Esophagus muscularis mucosa (tissue), 4 donors: Measurements from ENCODE around the gene BMP4. TPM values are rescaled to one million over a fixed set of nuclear protein-coding genes. Genes with fewer than 3 reads are reported as not detected.

Experiments used
- DNase-seq: peaks from one replicate; pipeline ENCODE4 v3.0.0-alpha.2; 2017; ENCODE audit errors: extremely low spot score
- H3K27ac ChIP-seq, 4 donors: fragments of 200-600 bp; sonication (generic); replicated peaks in 1 of 4; 1 replicate in 3 of 4; 2 replicates in 1 of 4; pipeline ENCODE4 v1.5.1; 2016 to 2019; ENCODE audit warnings: mild to moderate bottlenecking in 1 of 4
- H3K27me3 ChIP-seq, 4 donors: fragments of 200-600 bp; sonication (generic); one replicate each; pipeline versions ENCODE4 v1.5.1 to v1.6.0; 2016 to 2019
- H3K36me3 ChIP-seq, 4 donors: fragments of 200-600 bp; sonication (generic); one replicate each; pipeline ENCODE4 v1.5.1; 2016 to 2019
- H3K4me1 ChIP-seq, 4 donors: fragments of 200-600 bp; sonication (generic); one replicate each; pipeline ENCODE4 v1.5.1; 2016 to 2019
- H3K4me3 ChIP-seq, 4 donors: fragments of 200-600 bp; sonication (generic); 1 replicate in 2 of 4; 2 replicates in 2 of 4; pipeline ENCODE4 v1.5.1; 2016 to 2019; ENCODE audit warnings: mild to moderate bottlenecking in 4 of 4, moderate library complexity in 1 of 4
- H3K9me3 ChIP-seq, 4 donors: fragments of 200-600 bp; sonication (generic); 1 replicate in 3 of 4; 2 replicates in 1 of 4; pipeline ENCODE4 v1.5.1; 2016 to 2019
- EP300 ChIP-seq: sonication (generic); formaldehyde crosslinking; IDR thresholded peaks from one replicate; pipeline ENCODE4 v1.6.1; 2017; ENCODE audit warnings: antibody characterized with exemption
- POLR2A ChIP-seq: fragments of 450-650 bp; IDR thresholded peaks from one replicate; pipeline ENCODE4 v1.6.1; 2017; ENCODE audit warnings: antibody characterized with exemption, moderate library complexity, mild to moderate bottlenecking, low read depth
- POLR2AphosphoS5 ChIP-seq, 2 donors: sonication (generic); formaldehyde crosslinking; IDR thresholded peaks; one replicate each; pipeline ENCODE4 v1.6.1; 2017; ENCODE audit warnings: antibody characterized with exemption in 2 of 2
- WGBS: methylation state at CpG from one replicate; pipeline ENCODE4 v1.1.5; 2018; 5-methylcytosine and 5-hydroxymethylcytosine counted together
- intact Hi-C: fragments of 100-400 bp; cut with DNase I; formaldehyde crosslinking; loops from one replicate; pipeline ENCODE4 v1.15.1; 2023
- small RNA-seq, 3 donors: library from RNA; depleted of rRNA; stranded (forward); fragments of <200 nt; gene quantifications; one replicate each; pipeline ENCODE3, GENCODE V24; 2016
- total RNA-seq, 4 donors: library from RNA; depleted of rRNA; stranded (reverse); fragments of >200 nt; gene quantifications; one replicate each; pipeline versions ENCODE4 v1.1.0 to v1.2.1, GENCODE V29; 2016
- TF ChIP-seq, protein P1 (sequence below), 3 experiments: fragments of 200-600 bp in 2 of 3; fragments of 450-650 bp in 1 of 3; sonication (generic) in 2 of 3; IDR thresholded peaks; one replicate each; pipeline ENCODE4 v1.5.1; 2017 to 2019; ENCODE audit warnings: antibody characterized with exemption in 3 of 3, mild to moderate bottlenecking in 2 of 3, moderate library complexity in 1 of 3

The BMP4 gene
- total RNA-seq, 4 donors from 2014 or later = 16.0 to 29.9 (median 18.9) TPM

DNA sequence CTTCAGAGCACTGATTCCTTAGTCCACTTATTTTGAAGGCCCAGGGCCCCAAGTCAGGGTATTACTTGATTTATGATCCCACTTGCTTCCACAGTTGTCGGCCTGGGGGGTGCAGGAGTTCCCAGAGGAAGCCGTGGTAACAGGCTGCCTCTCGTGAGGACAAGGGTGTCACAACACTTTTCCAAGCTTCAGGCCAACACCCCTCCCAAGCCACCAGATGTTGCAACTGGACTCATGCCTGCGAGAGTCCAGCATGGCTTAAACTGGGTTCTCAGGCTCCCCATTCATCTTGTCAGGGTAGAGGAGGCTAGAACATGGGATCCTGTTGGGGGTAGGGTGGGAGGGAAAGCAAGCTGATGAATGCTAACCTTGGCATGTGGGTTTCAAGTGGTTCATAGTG is 56.1 kb downstream of the BMP4 start:
- peaks cover 0 to 6% (median 4%) of the 10 kb centered on the region in 4 donors for H3K9me3 ChIP-seq
- TF ChIP-seq POLR2A (no peak), EP300 (no peak), POLR2AphosphoS5 (IDR thresholded peaks at IDR 0.05) (no peak)
- TF ChIP-seq, protein P1, sequence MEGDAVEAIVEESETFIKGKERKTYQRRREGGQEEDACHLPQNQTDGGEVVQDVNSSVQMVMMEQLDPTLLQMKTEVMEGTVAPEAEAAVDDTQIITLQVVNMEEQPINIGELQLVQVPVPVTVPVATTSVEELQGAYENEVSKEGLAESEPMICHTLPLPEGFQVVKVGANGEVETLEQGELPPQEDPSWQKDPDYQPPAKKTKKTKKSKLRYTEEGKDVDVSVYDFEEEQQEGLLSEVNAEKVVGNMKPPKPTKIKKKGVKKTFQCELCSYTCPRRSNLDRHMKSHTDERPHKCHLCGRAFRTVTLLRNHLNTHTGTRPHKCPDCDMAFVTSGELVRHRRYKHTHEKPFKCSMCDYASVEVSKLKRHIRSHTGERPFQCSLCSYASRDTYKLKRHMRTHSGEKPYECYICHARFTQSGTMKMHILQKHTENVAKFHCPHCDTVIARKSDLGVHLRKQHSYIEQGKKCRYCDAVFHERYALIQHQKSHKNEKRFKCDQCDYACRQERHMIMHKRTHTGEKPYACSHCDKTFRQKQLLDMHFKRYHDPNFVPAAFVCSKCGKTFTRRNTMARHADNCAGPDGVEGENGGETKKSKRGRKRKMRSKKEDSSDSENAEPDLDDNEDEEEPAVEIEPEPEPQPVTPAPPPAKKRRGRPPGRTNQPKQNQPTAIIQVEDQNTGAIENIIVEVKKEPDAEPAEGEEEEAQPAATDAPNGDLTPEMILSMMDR (IDR thresholded peaks at IDR 0.05) = no peak
- no peak overlapping the region for H3K4me3 ChIP-seq
- no peaks in the 10 kb centered on the region for H3K36me3 ChIP-seq
- intact Hi-C loops = no loop called here
- DNase-seq = no peak
- H3K4me1 ChIP-seq = no peaks in the 10 kb centered on the region
- 43% methylated on average over 4 of the region's 4 CpGs for WGBS
- no peak overlapping the region for H3K27ac ChIP-seq
- H3K27me3 ChIP-seq = no peaks in the 10 kb centered on the region

Small RNAs within 50 kb of the gene (small RNA-seq; reads per million reads assigned to genes)
- 0 reads per million in 3 donors for gene MIR5580
